Pancreas (tissue), 10 donors: ENCODE data around the gene QRICH1. TPM values are rescaled to one million over a fixed set of nuclear protein-coding genes. Genes with fewer than 3 reads are reported as not detected.

Source experiments
- ATAC-seq, 4 donors: fragments of 200-7000 bp; cut with Tn5 transposase; one replicate each; pipeline versions ENCODE4 v1.8.0 to v1.9.1; 2020; ENCODE audit warnings: mild to moderate bottlenecking in 4 of 4, moderate library complexity in 4 of 4
- DNase-seq, 6 donors: peaks; one replicate each; pipeline ENCODE4 v3.0.0-alpha.2; 2020
- FAIRE-seq: peaks from 2 replicates; lab custom pipeline; 2012; peaks lifted over from hg19 to GRCh38; lab: Jason Lieb, UNC
- H3K27ac ChIP-seq, 4 donors: fragments of 200-600 bp; sonication (generic); 1 replicate in 3 of 4; 2 replicates in 1 of 4; pipeline versions ENCODE4 v1.5.0 to v1.8.0; 2020
- H3K27me3 ChIP-seq, 4 donors: fragments of 200-600 bp; one replicate each; pipeline ENCODE4 v1.8.0; 2021
- H3K36me3 ChIP-seq, 3 donors: fragments of 200-600 bp; sonication (generic) in 1 of 3; one replicate each; pipeline versions ENCODE4 v1.5.0 to v1.8.0; 2020 to 2021
- H3K4me1 ChIP-seq, 3 donors: fragments of 200-600 bp; one replicate each; pipeline ENCODE4 v1.8.0; 2021
- H3K4me3 ChIP-seq, 4 donors: fragments of 200-600 bp; sonication (generic) in 2 of 4; one replicate each; pipeline versions ENCODE4 v1.5.0 to v1.8.0; 2020 to 2021
- H3K9me3 ChIP-seq, 4 donors: fragments of 200-600 bp; one replicate each; pipeline ENCODE4 v1.8.0; 2021
- CTCF ChIP-seq, 4 donors: fragments of 200-600 bp; sonication (generic) in 3 of 4; IDR thresholded peaks; one replicate each; pipeline versions ENCODE4 v1.5.0 to v1.8.0; 2021; ENCODE audit warnings: antibody characterized with exemption in 4 of 4
- WGBS, 2 donors: extraction: QIAGEN DNeasy Blood & Tissue Kit; methylation state at CpG; one replicate each; pipeline ENCODE4 v1.1.7; 2013; 5-methylcytosine and 5-hydroxymethylcytosine counted together
- intact Hi-C, 3 donors: fragments of 100-400 bp; cut with DNase I; formaldehyde crosslinking; loops; one replicate each; pipeline versions ENCODE4 v1.11.1 to v1.14.2; 2022
- polyA plus RNA-seq, 2 donors: library from polyadenylated mRNA; stranded (reverse); fragments of 200-250 nt; gene quantifications; one replicate each; pipeline ENCODE4 v1.2.3, GENCODE V29; 2013
- total RNA-seq, 6 donors: library from RNA; stranded (reverse); fragmentation: NEBNext Ultra II Directional in 4 of 6; extraction: Animal tissue kit (Norgen Biotek cat#: 25700) in 4 of 6; gene quantifications; one replicate each; pipeline versions ENCODE4 v1.2.1 to v1.2.4, GENCODE V29; 2021 to 2023
- donor health status: healthy with polysubstance abuse.
- donor health status: DM: no; HTN: no; CAD: no; lungs with moderate emphysema.
- donor health status: DM: no; HTN: no; CAD: no.
- donor health status: control.
- donor health status: control.
- donor health status: Bipolar disorder and iron deficiency.
- donor health status: DM: yes; HTN: yes; CAD: no.
- donor health status: DM: no; HTN: no; CAD: no.
- donor health status: DM: no; HTN: no; CAD: no.
- donor health status: DM: yes; HTN: yes; CAD: no.

Gene QRICH1
- total and polyA plus RNA-seq, 8 donors: 20.9 to 48.1 (median 30.4) TPM

- FAIRE-seq (no peak), ATAC-seq (no peak)
- peaks cover 0 to 12% (median 0%) of the 10 kb centered on the region in 3 donors for H3K4me1 ChIP-seq
These were observed 89.2 kb downstream of the QRICH1 start for GRCh38 chr3:49004352-49005302.

GRCh38 chr3:49001155-49001554 is 92.7 kb downstream of the QRICH1 start:
- intact Hi-C loops: no loop called here
- FAIRE-seq (no peak), ATAC-seq (no peak), DNase-seq (peak in 1 of 6 donors; percentile 25)
- no peak overlapping the region for H3K27ac ChIP-seq
- 89 to 91% methylated on average over 6 of the region's 6 CpGs for WGBS, 2 donors
- H3K4me3 ChIP-seq: no peak overlapping the region
- H3K4me1 ChIP-seq: peaks cover 0 to 1% (median 0%) of the 10 kb centered on the region in 3 donors
- H3K27me3 ChIP-seq: no peaks in the 10 kb centered on the region
- H3K9me3 ChIP-seq: no peaks in the 10 kb centered on the region
- no peak for TF ChIP-seq CTCF (IDR thresholded peaks at IDR 0.05)
- H3K36me3 ChIP-seq: no peaks in the 10 kb centered on the region

More at GRCh38 chr3:49004352-49005302, 89.2 kb downstream of the QRICH1 start:
- 86% methylated on average over 16 of the region's 16 CpGs for WGBS, 2 donors
- Histone ChIP-seq H3K9me3 (no peaks in the 10 kb centered on the region), H3K27me3 (no peaks in the 10 kb centered on the region), H3K4me3 (no peak overlapping the region), H3K27ac (no peak overlapping the region), H3K36me3 (no peaks in the 10 kb centered on the region)
- intact Hi-C loops: no loop called here
- no peak for TF ChIP-seq CTCF (IDR thresholded peaks at IDR 0.05)
- DNase-seq: peak in 2 of 6 donors; percentile 68 to 72

- DNase-seq (no peak), ATAC-seq (peak in 2 of 4 donors; percentile 36 to 46), FAIRE-seq (no peak)
- H3K9me3 ChIP-seq: no peaks in the 10 kb centered on the region
- H3K27ac ChIP-seq: no peak overlapping the region
- 77% methylated on average over 8 of the region's 8 CpGs for WGBS, 2 donors
- TF ChIP-seq CTCF (IDR thresholded peaks at IDR 0.05): no peak
- no peak overlapping the region for H3K4me3 ChIP-seq
- intact Hi-C loops: no loop called here
- no peaks in the 10 kb centered on the region for H3K4me1 ChIP-seq
- H3K27me3 ChIP-seq: no peaks in the 10 kb centered on the region
- no peaks in the 10 kb centered on the region for H3K36me3 ChIP-seq
These were observed 94.6 kb downstream of the QRICH1 start for GRCh38 chr3:48999085-48999858.

GRCh38 chr3:48997714-48998637 is 95.9 kb downstream of the QRICH1 start:
- WGBS, 2 donors: 81 to 84% methylated on average over 17 to 20 of the region's 20 CpGs
- Histone ChIP-seq H3K36me3 (no peaks in the 10 kb centered on the region), H3K4me3 (no peak overlapping the region), H3K4me1 (no peaks in the 10 kb centered on the region), H3K9me3 (no peaks in the 10 kb centered on the region), H3K27ac (no peak overlapping the region), H3K27me3 (no peaks in the 10 kb centered on the region)
- intact Hi-C loops: no loop called here
- ATAC-seq (peak in 3 of 4 donors; percentile 24 to 62 (median 62)), FAIRE-seq (no peak), DNase-seq (no peak)
- TF ChIP-seq CTCF (IDR thresholded peaks at IDR 0.05): no peak
